ENCODE results near the gene BRCA1. TPM values are rescaled to one million over a fixed set of nuclear protein-coding genes. Genes with fewer than 3 reads are reported as not detected.
"Not testable (repeated sequence)": the region's sequence is repeated elsewhere in the genome, so short reads cannot be mapped to it uniquely, and the experiment has no call there.

BRCA1 gene
- total RNA-seq, 1 donor from 2014 or later, result 9.7 TPM

GRCh38 chr17:43003542-43004172, 121.5 kb downstream of the BRCA1 start:
- no peak for DNase-seq (ENCODE audit: low spot score)

GRCh38 chr17:43000894-43001293, 124.3 kb downstream of the BRCA1 start:
- DNase-seq (ENCODE audit: low spot score), result not testable (repeated sequence)

GRCh38 chr17:42999003-42999525, 126.1 kb downstream of the BRCA1 start:
- no peak for DNase-seq (ENCODE audit: low spot score)

- peak; percentile 98 for DNase-seq (ENCODE audit: low spot score)
Measured at GRCh38 chr17:42997984-42998938, 126.9 kb downstream of the BRCA1 start, which contains the start of gene RPL27. Gene RPL27, plus strand, starts transcription at chr17:42998419. Its CDS starts 332 bp downstream, at chr17:42998751.

GRCh38 chr17:42997390-42997983, 127.7 kb downstream of the BRCA1 start:
- no peak for DNase-seq (ENCODE audit: low spot score)

Other genes with a start within 250 kb of the BRCA1 start
- not detected for gene G6PC1, start 224.6 kb downstream of the BRCA1 start, total RNA-seq
- 69.1 TPM for gene AARSD1, start 160.9 kb downstream of the BRCA1 start, total RNA-seq
- gene PTGES3L, start 145.3 kb downstream of the BRCA1 start, total RNA-seq, result 2.7 TPM
- 24.7 TPM for gene RUNDC1, start 144.8 kb downstream of the BRCA1 start, total RNA-seq
- gene RPL27, start 126.9 kb downstream of the BRCA1 start, total RNA-seq, result 1,133 TPM
- 30.5 TPM for gene IFI35, start 118.6 kb downstream of the BRCA1 start, total RNA-seq
- gene VAT1, start 103.0 kb downstream of the BRCA1 start, total RNA-seq, result 128 TPM
- 3.0 TPM for gene RND2, start 100.1 kb downstream of the BRCA1 start, total RNA-seq
- gene NBR1, start 45.9 kb upstream of the BRCA1 start, total RNA-seq, result 84.7 TPM
- gene TMEM106A, start 86.5 kb upstream of the BRCA1 start, total RNA-seq, result 15.5 TPM
- gene CCDC200, start 103.3 kb upstream of the BRCA1 start, total RNA-seq, result not detected
- gene RNU2-1, start 108.6 kb upstream of the BRCA1 start, total RNA-seq, result 1,456 TPM